ENCODE results near the gene KCNJ9. TPM values are rescaled to one million over a fixed set of nuclear protein-coding genes. Genes with fewer than 3 reads are reported as not detected.

KCNJ9 gene
- polyA plus RNA-seq, 1 donor: 0.36 TPM

DNA sequence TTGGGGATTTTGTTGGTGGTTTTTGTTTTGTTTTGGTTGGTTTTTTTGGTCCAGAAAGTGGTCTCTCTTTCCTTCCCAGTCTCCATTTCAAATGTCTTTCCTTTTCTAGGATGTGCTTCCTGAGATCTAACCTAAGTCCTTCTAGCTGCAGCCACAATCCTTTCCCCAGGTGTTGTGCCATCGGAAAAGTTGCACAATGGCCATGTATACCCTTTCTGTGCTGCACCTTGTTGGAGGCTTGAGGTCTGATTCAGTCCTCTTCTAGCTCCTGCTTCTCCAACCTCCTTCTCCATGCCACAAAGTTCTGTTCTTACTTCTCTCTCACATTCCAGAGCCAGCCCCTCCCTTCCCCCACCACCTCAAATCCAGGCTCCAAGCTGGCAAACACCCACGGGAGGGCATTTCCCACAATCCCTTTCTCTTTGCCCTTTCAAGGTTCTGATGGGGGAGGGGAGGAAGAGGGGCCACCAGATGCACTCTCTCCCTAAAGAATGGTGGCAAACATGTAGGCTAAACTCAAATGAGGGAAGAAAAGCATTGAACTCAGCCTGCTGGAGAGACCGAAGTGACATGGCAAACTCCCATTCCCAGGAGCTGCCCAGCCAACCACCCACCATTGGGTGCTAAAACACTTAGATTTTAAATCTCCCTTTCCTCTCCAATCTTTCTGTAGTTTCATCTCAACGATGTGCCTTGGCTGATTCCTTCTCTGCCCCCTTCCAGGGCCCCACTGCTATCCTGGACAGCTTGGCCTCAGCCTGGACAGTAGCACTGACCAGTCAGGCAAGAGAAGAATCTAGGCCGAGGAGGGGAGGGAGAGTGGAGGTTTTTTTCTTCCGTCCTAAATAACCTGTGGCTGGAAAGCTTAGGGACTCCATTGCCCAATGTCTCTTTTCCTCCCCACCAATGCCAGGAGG is 14.3 kb upstream of the KCNJ9 start:
- H3K27me3 ChIP-seq (ENCODE audit: control insufficient read depth, insufficient read depth, low read length): peaks cover 33% of the 10 kb centered on the region
- H3K4me3 ChIP-seq (ENCODE audit: low read length): no peak overlapping the region
- H3K36me3 ChIP-seq (ENCODE audit: control insufficient read depth, insufficient read depth, low read length): no peaks in the 10 kb centered on the region
- no peak overlapping the region for H3K27ac ChIP-seq (ENCODE audit: low read length)
- H3K4me1 ChIP-seq (ENCODE audit: control insufficient read depth, insufficient read depth, low read length): peaks cover 6% of the 10 kb centered on the region
- DNase-seq: no peak
- no peaks in the 10 kb centered on the region for H3K9me3 ChIP-seq (ENCODE audit: control insufficient read depth, low read depth, low read length)
- WGBS (ENCODE audit: insufficient coverage, low lambda C conversion rate): no CpG with 5 or more reads among the region's 6 CpGs

DNA sequence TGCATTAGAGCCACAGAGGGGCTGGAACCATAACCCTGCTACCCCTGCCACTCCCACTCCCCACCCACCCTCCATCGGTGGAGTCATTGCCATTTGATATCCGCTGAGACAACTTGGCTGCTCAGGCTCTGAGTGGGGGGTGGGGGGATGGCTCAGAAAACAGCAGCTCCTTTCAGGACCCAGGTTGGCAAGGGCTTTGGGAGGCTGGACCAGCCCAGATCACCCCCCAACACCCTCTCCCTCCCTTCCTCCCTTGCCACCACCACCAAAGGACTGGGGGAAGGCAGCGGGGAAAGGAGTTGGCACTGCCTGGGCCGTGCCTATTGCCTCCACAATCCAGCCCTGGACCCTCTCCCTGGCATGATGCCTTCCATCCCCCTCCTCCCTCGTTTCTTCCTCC is 13.1 kb upstream of the KCNJ9 start:
- H3K4me1 ChIP-seq (ENCODE audit: control insufficient read depth, insufficient read depth, low read length): peaks cover 6% of the 10 kb centered on the region
- no peaks in the 10 kb centered on the region for H3K36me3 ChIP-seq (ENCODE audit: control insufficient read depth, insufficient read depth, low read length)
- no peaks in the 10 kb centered on the region for H3K9me3 ChIP-seq (ENCODE audit: control insufficient read depth, low read depth, low read length)
- no peak overlapping the region for H3K4me3 ChIP-seq (ENCODE audit: low read length)
- H3K27ac ChIP-seq (ENCODE audit: low read length): no peak overlapping the region
- DNase-seq: no peak
- WGBS (ENCODE audit: insufficient coverage, low lambda C conversion rate): no CpG with 5 or more reads among the region's 5 CpGs
- peaks cover 33% of the 10 kb centered on the region for H3K27me3 ChIP-seq (ENCODE audit: control insufficient read depth, insufficient read depth, low read length)

DNA sequence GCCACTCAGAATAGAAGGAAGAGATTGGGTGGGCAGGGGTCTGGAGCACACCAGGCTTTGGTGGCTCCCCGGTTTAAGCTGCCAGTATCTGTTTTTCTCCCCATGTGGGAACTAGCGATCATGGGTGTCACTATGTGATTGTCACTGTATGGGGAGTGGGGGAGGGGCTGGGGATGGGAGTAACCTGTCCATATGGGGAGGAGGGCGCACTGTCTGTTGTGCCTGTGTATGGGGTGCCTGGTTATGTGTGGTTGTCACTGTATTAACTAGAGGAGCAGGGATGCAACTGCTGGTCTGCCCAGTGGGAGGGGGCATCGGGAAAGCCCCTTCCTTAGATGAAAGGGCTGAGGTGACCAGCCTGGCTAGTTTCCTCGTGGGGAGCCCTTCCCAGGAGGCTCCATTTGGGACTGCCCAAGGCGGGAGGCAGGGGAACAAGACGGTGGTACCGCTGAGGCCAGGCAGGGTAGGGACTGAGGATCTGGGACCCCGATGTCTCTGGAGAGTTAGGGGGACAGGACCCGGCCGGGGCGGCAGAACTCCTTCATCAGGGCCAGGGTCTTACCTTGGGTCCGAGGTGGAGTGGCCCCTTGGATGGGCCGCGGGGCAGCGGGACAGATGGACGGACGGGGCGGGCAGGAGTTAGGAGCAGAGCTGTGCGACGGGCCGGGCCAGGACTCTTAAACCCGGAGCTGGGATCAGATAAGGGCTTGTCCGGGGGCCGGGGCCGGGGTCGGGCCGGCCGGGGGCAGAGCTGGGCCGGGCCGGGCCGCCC is 11.7 kb upstream of the KCNJ9 start, which contains the start of gene KCNJ10:
Gene KCNJ10, minus strand, starts transcription at position 701 of the 772 bp plus-strand sequence. CDS start 27,628 bp downstream, outside the sequence.
- Histone ChIP-seq H3K36me3 (ENCODE audit: control insufficient read depth, insufficient read depth, low read length) (no peaks in the 10 kb centered on the region), H3K4me1 (ENCODE audit: control insufficient read depth, insufficient read depth, low read length) (peaks cover 6% of the 10 kb centered on the region), H3K4me3 (ENCODE audit: low read length) (peak within 1 kb of the TSS; percentile 57), H3K27ac (ENCODE audit: low read length) (no peak within 1 kb of the TSS), H3K9me3 (ENCODE audit: control insufficient read depth, low read depth, low read length) (no peaks in the 10 kb centered on the region), H3K27me3 (ENCODE audit: control insufficient read depth, insufficient read depth, low read length) (peaks cover 35% of the 10 kb centered on the region)
- WGBS (ENCODE audit: insufficient coverage, low lambda C conversion rate): no CpG with 5 or more reads among the region's 32 CpGs
- DNase-seq: no peak

DNA sequence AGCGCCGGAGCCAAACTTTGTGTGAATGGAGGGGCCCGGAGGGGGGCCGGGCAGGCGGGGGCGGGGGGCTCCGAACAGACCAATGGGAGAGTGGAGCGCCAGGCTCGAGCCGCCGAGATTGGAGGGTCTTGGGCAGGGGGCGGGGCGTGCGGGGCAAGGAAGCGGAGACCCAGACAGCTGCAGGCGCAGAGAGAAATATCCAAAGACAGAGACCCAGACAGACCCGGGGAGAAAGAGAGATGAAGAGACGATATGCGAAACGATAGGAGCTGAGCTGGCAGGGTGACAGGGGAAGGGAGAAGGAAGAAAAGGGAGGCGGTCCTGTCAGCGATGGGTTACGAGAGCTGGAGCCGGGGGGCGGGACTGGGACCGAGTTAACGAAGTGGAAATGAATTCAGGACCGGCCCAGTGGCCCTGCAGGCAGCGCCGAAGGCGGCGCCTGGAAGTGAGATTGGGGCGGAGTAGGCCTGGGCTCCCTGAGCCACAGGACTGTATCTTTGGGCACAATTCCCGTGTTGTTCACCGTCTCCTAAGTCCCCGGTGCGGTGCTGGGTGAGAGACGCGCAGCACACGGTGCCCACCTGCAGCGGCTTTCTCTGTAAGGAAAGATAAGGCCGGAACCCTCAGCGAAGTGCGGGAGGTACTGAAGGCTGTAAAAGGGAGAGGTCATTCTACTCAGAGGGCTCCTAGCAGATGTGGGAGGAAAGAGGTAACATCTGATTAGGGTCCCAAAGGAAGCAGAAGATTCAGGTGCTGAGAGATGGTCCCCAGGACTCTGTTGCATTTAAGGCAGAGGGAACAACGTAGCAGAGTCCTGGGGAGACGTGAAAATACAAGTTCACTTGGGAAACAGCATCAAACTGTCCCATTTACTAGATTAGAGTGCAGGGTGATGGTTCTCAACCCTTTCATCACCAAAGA is 10.8 kb upstream of the KCNJ9 start:
- Histone ChIP-seq H3K27me3 (ENCODE audit: control insufficient read depth, insufficient read depth, low read length) (peaks cover 36% of the 10 kb centered on the region), H3K4me1 (ENCODE audit: control insufficient read depth, insufficient read depth, low read length) (peaks cover 2% of the 10 kb centered on the region), H3K9me3 (ENCODE audit: control insufficient read depth, low read depth, low read length) (no peaks in the 10 kb centered on the region), H3K4me3 (ENCODE audit: low read length) (peak overlapping the region; percentile 57), H3K27ac (ENCODE audit: low read length) (no peak overlapping the region), H3K36me3 (ENCODE audit: control insufficient read depth, insufficient read depth, low read length) (no peaks in the 10 kb centered on the region)
- DNase-seq: peak in 1 of 2 donors; percentile 60
- WGBS (ENCODE audit: insufficient coverage, low lambda C conversion rate): 0% methylated on average over 7 of the region's 46 CpGs

DNA sequence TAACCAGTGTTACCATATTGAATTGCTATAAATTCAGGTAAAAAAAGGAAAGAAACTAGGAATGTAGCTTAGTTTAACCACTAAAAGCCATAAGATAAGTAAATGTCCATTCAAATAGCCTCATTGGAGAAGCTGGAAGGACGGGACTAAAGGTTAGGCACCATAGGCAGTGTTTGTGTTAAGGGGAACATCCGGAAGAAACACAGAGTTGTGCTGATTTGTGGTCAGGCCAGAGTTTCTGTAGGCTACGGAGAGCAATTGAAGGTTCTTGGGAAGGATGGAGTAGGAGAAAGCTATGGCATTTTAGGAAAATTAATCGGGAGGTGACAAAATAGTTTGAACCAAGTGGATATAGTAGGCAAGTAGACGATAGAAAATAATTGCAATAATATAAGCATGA is 10.0 kb upstream of the KCNJ9 start:
- Histone ChIP-seq H3K36me3 (ENCODE audit: control insufficient read depth, insufficient read depth, low read length) (no peaks in the 10 kb centered on the region), H3K4me1 (ENCODE audit: control insufficient read depth, insufficient read depth, low read length) (peaks cover 2% of the 10 kb centered on the region), H3K27me3 (ENCODE audit: control insufficient read depth, insufficient read depth, low read length) (peaks cover 41% of the 10 kb centered on the region), H3K9me3 (ENCODE audit: control insufficient read depth, low read depth, low read length) (no peaks in the 10 kb centered on the region), H3K27ac (ENCODE audit: low read length) (no peak overlapping the region), H3K4me3 (ENCODE audit: low read length) (no peak overlapping the region)
- WGBS (ENCODE audit: insufficient coverage, low lambda C conversion rate): 85% methylated on average over 5 of the region's 5 CpGs
- DNase-seq: no peak

DNA sequence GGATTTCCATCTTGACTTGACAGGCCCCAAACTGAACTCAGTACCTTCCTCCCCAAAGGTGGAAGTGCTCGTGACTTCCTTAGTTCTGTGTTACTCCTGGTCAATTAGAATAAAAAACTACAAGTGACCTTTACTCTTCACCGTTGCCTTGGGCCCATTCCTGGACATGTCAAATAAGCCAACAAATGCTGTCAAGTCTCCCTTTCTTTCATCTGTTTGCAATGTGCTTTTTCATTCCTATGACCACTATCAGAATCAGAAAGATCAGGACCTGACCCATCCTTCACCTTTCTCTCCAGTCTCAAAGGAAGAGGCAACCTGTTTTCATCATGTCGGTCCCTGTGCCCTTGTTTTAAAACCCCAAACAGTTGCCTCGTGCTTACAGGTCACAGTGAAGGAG is 6.5 kb upstream of the KCNJ9 start:
- peaks cover 38% of the 10 kb centered on the region for H3K27me3 ChIP-seq (ENCODE audit: control insufficient read depth, insufficient read depth, low read length)
- no peaks in the 10 kb centered on the region for H3K36me3 ChIP-seq (ENCODE audit: control insufficient read depth, insufficient read depth, low read length)
- no peak for DNase-seq
- H3K9me3 ChIP-seq (ENCODE audit: control insufficient read depth, low read depth, low read length): no peaks in the 10 kb centered on the region
- 40% methylated on average over 1 of the region's 4 CpGs for WGBS (ENCODE audit: insufficient coverage, low lambda C conversion rate)
- H3K27ac ChIP-seq (ENCODE audit: low read length): no peak overlapping the region
- H3K4me1 ChIP-seq (ENCODE audit: control insufficient read depth, insufficient read depth, low read length): peaks cover under 1% of the 10 kb centered on the region
- H3K4me3 ChIP-seq (ENCODE audit: low read length): no peak overlapping the region

DNA sequence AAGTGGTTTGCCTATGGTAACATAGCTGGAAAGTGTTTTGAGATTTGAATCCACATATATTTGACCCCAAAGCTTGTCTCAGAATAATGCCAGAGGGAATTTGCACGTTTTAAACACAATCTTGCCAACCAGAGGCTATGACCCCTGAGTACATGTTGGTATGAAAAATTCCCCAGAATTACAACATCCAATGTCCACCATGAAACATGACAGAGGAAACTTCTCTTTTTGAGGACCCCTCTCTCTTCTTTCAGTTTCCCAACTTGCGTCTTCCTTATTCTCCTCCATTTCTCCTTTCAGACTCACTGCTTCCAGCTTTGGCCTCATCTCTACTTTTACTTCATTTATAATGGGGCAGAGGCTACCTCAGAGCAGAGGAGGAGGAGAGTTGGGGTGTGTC is 5.5 kb upstream of the KCNJ9 start:
- Histone ChIP-seq H3K36me3 (ENCODE audit: control insufficient read depth, insufficient read depth, low read length) (no peaks in the 10 kb centered on the region), H3K27ac (ENCODE audit: low read length) (no peak overlapping the region), H3K9me3 (ENCODE audit: control insufficient read depth, low read depth, low read length) (no peaks in the 10 kb centered on the region), H3K27me3 (ENCODE audit: control insufficient read depth, insufficient read depth, low read length) (peaks cover 41% of the 10 kb centered on the region), H3K4me3 (ENCODE audit: low read length) (no peak overlapping the region), H3K4me1 (ENCODE audit: control insufficient read depth, insufficient read depth, low read length) (no peaks in the 10 kb centered on the region)
- no peak for DNase-seq
- WGBS (ENCODE audit: insufficient coverage, low lambda C conversion rate): 86% methylated on average over 1 of the region's 2 CpGs

DNA sequence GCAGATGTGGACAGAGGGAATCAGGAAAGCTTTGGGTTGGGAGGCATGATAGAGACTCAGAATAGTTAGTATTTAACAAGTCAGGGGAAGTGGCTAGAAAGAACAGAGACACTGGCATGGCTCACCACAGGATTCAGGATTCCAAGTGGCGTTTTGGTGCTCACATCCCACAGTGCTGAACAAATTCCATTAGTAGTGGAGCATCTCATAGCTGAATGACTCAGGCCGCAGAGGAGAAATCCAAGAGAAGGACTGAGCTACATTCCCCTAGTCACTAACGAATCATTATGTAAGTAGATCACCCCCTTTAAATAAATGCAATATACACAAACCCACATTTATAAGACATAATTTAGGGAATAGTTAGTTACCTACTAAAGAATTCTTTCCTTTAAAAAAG is 5.0 kb upstream of the KCNJ9 start:
- H3K36me3 ChIP-seq (ENCODE audit: control insufficient read depth, insufficient read depth, low read length): no peaks in the 10 kb centered on the region
- H3K4me1 ChIP-seq (ENCODE audit: control insufficient read depth, insufficient read depth, low read length): no peaks in the 10 kb centered on the region
- no peak for DNase-seq
- H3K27ac ChIP-seq (ENCODE audit: low read length): no peak overlapping the region
- no peaks in the 10 kb centered on the region for H3K9me3 ChIP-seq (ENCODE audit: control insufficient read depth, low read depth, low read length)
- WGBS (ENCODE audit: insufficient coverage, low lambda C conversion rate): no CpG with 5 or more reads among the region's 3 CpGs
- H3K4me3 ChIP-seq (ENCODE audit: low read length): no peak overlapping the region
- H3K27me3 ChIP-seq (ENCODE audit: control insufficient read depth, insufficient read depth, low read length): peaks cover 43% of the 10 kb centered on the region

DNA sequence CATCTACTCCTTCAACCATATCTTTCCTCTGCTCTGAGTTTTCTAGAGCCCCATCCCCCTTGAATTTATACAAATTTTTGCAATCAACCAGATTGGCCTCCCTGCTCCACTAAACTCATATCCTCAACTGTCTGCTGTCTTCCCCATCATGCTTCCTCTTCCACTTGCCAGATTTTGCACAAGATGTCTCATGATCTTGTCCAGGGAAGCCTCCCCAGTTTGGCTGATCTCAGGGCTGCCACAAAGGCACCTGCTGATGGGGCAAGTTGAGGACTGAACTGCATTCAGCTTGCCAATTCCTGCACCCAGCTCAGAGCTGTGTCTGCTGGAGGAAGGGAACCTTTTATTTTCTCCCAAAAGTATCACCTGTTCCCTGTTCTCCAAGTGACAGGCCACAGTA is 3.9 kb upstream of the KCNJ9 start:
- no peaks in the 10 kb centered on the region for H3K9me3 ChIP-seq (ENCODE audit: control insufficient read depth, low read depth, low read length)
- no peaks in the 10 kb centered on the region for H3K36me3 ChIP-seq (ENCODE audit: control insufficient read depth, insufficient read depth, low read length)
- H3K4me3 ChIP-seq (ENCODE audit: low read length): no peak overlapping the region
- no peak for DNase-seq
- H3K27ac ChIP-seq (ENCODE audit: low read length): no peak overlapping the region
- H3K4me1 ChIP-seq (ENCODE audit: control insufficient read depth, insufficient read depth, low read length): no peaks in the 10 kb centered on the region
- H3K27me3 ChIP-seq (ENCODE audit: control insufficient read depth, insufficient read depth, low read length): peaks cover 49% of the 10 kb centered on the region

Data from large intestine (tissue), 3 donors.